Measurements from ENCODE around the gene BCL2. TPM values are rescaled to one million over a fixed set of nuclear protein-coding genes. Genes with fewer than 3 reads are reported as not detected.

BCL2 gene
- total RNA-seq, 1 experiment from 2014 or later: 2.5 TPM

GRCh38 chr18:63120620-63121019, 198.9 kb downstream of the BCL2 start:
- RAD21 ChIA-PET (ENCODE audit: low non-redundant PET in 1 of 2, low total read pairs in 2 of 2, uncharacterized antibody in 2 of 2, unreplicated experiment in 2 of 2): no interaction called here
- H3K4me2 ChIP-seq (ENCODE audit: low read length): no peak overlapping the region
- no peaks in the 10 kb centered on the region for H3K9me2 ChIP-seq (ENCODE audit: insufficient read depth)
- intact Hi-C loops (cut with micrococcal nuclease): no loop called here
- peaks cover 6% of the 10 kb centered on the region; the same call in 1 of the 2 replicates for H3K27me3 ChIP-seq (ENCODE audit: insufficient read depth, low read length)
- no peak overlapping the region for H3K27ac ChIP-seq (ENCODE audit: low read depth, low read length)
- CTCF ChIA-PET: interaction anchor here (0.7 to 2.6 kb wide), 4 partner anchors 11 to 319 kb away, joined by 3 to 11 read pairs (median 6); no protein-coding TSS in a partner anchor
- no TSS peak for BruUV-seq (replicated peaks)
- no peak overlapping the region for H2AFZ ChIP-seq (ENCODE audit: low read depth, low read length, poor library complexity, severe bottlenecking)
- POLR2A ChIA-PET: interaction anchor here (0.8 kb wide), 1 partner anchor 319 kb away, joined by 3 read pairs; no protein-coding TSS in a partner anchor
- H3K79me2 ChIP-seq (ENCODE audit: insufficient read depth, low read length): no peaks in the 10 kb centered on the region
- H3K4me3 ChIP-seq (replicated peaks in 1 of 2; ENCODE audit: low read depth in 1 of 2, low read length in 2 of 2): no peak overlapping the region
- no peak for TF ChIP-seq YY1 (IDR thresholded peaks at IDR 0.05; ENCODE audit: extremely low read depth, insufficient replicate concordance, low read depth, low read length)
- no peak for TF ChIP-seq FOSL1 (IDR thresholded peaks at IDR 0.05; ENCODE audit: low read depth)
- no peak for TF ChIP-seq ZFX (IDR thresholded peaks at IDR 0.05)
- no peak for TF ChIP-seq CTCF (IDR thresholded peaks at IDR 0.05 in 2 of 3, conservative IDR thresholded peaks at IDR 0.05 in 1 of 3; ENCODE audit: borderline replicate concordance in 1 of 3, insufficient read depth in 1 of 3, low read depth in 2 of 3, low read length in 2 of 3)
- no peak for TF ChIP-seq CBX3 (IDR thresholded peaks at IDR 0.05; ENCODE audit: low read depth)
- TF ChIP-seq EZH2 (IDR thresholded peaks at IDR 0.05): no peak
- TF ChIP-seq MAX (IDR thresholded peaks at IDR 0.05): no peak
- no peak for TF ChIP-seq EZH2phosphoT487 (IDR thresholded peaks at IDR 0.05; ENCODE audit: borderline replicate concordance)
- TF ChIP-seq JUND (IDR thresholded peaks at IDR 0.05): no peak
- no peak for TF ChIP-seq ZBTB33 (IDR thresholded peaks at IDR 0.05; ENCODE audit: extremely low read depth, insufficient replicate concordance, low read length)
- TF ChIP-seq SIN3A (IDR thresholded peaks at IDR 0.05; ENCODE audit: low read depth): no peak
- no peak for TF ChIP-seq TCF7L2 (IDR thresholded peaks at IDR 0.05; ENCODE audit: borderline replicate concordance, extremely low read depth, insufficient read depth, insufficient read length)
- no peak for TF ChIP-seq ZNF274 (IDR thresholded peaks at IDR 0.05; ENCODE audit: low read depth, low read length)
- TF ChIP-seq ATF3 (IDR thresholded peaks at IDR 0.05): no peak
- TF ChIP-seq CEBPB (IDR thresholded peaks at IDR 0.05; ENCODE audit: low read depth): no peak
- TF ChIP-seq POLR2A (IDR thresholded peaks at IDR 0.05; ENCODE audit: borderline replicate concordance, extremely low read depth, insufficient read depth, insufficient read length): no peak
- no peak for TF ChIP-seq SP1 (IDR thresholded peaks at IDR 0.05; ENCODE audit: low read depth)
- no peak for TF ChIP-seq RAD21 (IDR thresholded peaks at IDR 0.05; ENCODE audit: low read depth)
- no peak for TF ChIP-seq REST (IDR thresholded peaks at IDR 0.05; ENCODE audit: low read depth)
- DNase-seq (ENCODE audit: low read depth, low spot score) (no peak), ATAC-seq (no peak)
- H4K20me1 ChIP-seq (ENCODE audit: insufficient read depth): no peaks in the 10 kb centered on the region
- H3K9me3 ChIP-seq (ENCODE audit: control insufficient read depth in 1 of 2, insufficient read depth in 1 of 2, low read depth in 1 of 2, low read length in 2 of 2): no peaks in the 10 kb centered on the region
- no peak overlapping the region for H3K9ac ChIP-seq (ENCODE audit: low read length)
- H3K36me3 ChIP-seq (ENCODE audit: control insufficient read depth in 1 of 2, insufficient read depth in 2 of 2, low read length in 2 of 2): no peaks in the 10 kb centered on the region
- H3K4me1 ChIP-seq (ENCODE audit: control insufficient read depth in 1 of 2, insufficient read depth in 2 of 2, low read length in 2 of 2): no peaks in the 10 kb centered on the region
